HEK293 (cell line): ENCODE measurements around the gene ITPKB.

Experiments
- BCL11B ChIP-seq: fragments of 450-650 bp; formaldehyde crosslinking; IDR thresholded peaks from 2 replicates; pipeline ENCODE4 v1.5.1; 2016; ENCODE audit warnings: low read depth, missing biosample characterization, missing genetic modification characterization
- GFI1B ChIP-seq: fragments of 450-650 bp; formaldehyde crosslinking; IDR thresholded peaks from 2 replicates; pipeline ENCODE4 v1.5.1; 2016; ENCODE audit warnings: missing biosample characterization, missing genetic modification characterization
- KLF10 ChIP-seq: fragments of 450-650 bp; IDR thresholded peaks from 2 replicates; pipeline ENCODE4 v1.5.1; 2018; ENCODE audit warnings: missing biosample characterization, mild to moderate bottlenecking, missing genetic modification characterization
- KLF16 ChIP-seq: fragments of 450-650 bp; formaldehyde crosslinking; IDR thresholded peaks from 2 replicates; pipeline ENCODE4 v1.5.1; 2017; ENCODE audit warnings: missing biosample characterization, missing genetic modification characterization
- KLF9 ChIP-seq: fragments of 450-650 bp; formaldehyde crosslinking; IDR thresholded peaks from 2 replicates; pipeline ENCODE4 v1.5.1; 2016; ENCODE audit warnings: missing biosample characterization, missing genetic modification characterization, low read depth
- MEIS1 ChIP-seq: sonication (generic); formaldehyde crosslinking; IDR thresholded peaks from 2 replicates; pipeline ENCODE4 v1.8.1; 2022; ENCODE audit warnings: missing genetic modification reagents, mild to moderate bottlenecking, borderline replicate concordance
- REPIN1 ChIP-seq: fragments of 450-650 bp; formaldehyde crosslinking; IDR thresholded peaks from 2 replicates; pipeline ENCODE4 v1.5.1; 2017; ENCODE audit warnings: missing biosample characterization, missing genetic modification characterization, low read depth
- SCRT2 ChIP-seq: fragments of 450-650 bp; formaldehyde crosslinking; IDR thresholded peaks from 2 replicates; pipeline ENCODE4 v1.5.1; 2016; ENCODE audit warnings: missing biosample characterization, missing genetic modification characterization
- TCF7L2 ChIP-seq: IDR thresholded peaks from 2 replicates; pipeline ENCODE4 v1.6.1; 2011; ENCODE audit warnings: low read depth, mild to moderate bottlenecking, inconsistent platforms, low read length, moderate library complexity, borderline replicate concordance
- TRIM28 ChIP-seq: IDR thresholded peaks from 2 replicates; pipeline ENCODE4 v1.6.1; 2011; ENCODE audit warnings: low read length, control low read depth, borderline replicate concordance
- ZBTB21 ChIP-seq: fragments of 450-650 bp; formaldehyde crosslinking; IDR thresholded peaks from 2 replicates; pipeline ENCODE4 v1.5.1; 2017; ENCODE audit warnings: missing biosample characterization, missing genetic modification characterization
- ZBTB26 ChIP-seq: fragments of 450-650 bp; formaldehyde crosslinking; optimal IDR thresholded peaks from 2 replicates; pipeline ENCODE3; 2016; ENCODE audit warnings: missing biosample characterization, mild to moderate bottlenecking, missing genetic modification characterization
- ZEB2 ChIP-seq: fragments of 450-650 bp; formaldehyde crosslinking; IDR thresholded peaks from 2 replicates; pipeline ENCODE4 v1.5.1; 2016; ENCODE audit warnings: missing biosample characterization, missing genetic modification characterization
- ZFP3 ChIP-seq: fragments of 450-650 bp; formaldehyde crosslinking; IDR thresholded peaks from 2 replicates; pipeline ENCODE4 v1.5.1; 2016; ENCODE audit warnings: low read depth, missing biosample characterization, missing genetic modification characterization
- ZFP41 ChIP-seq: fragments of 450-650 bp; formaldehyde crosslinking; IDR thresholded peaks from 2 replicates; pipeline ENCODE4 v1.5.1; 2016; ENCODE audit warnings: missing biosample characterization, missing genetic modification characterization, borderline replicate concordance
- ZNF19 ChIP-seq: fragments of 450-650 bp; formaldehyde crosslinking; IDR thresholded peaks from 2 replicates; pipeline ENCODE4; 2016; ENCODE audit warnings: missing biosample characterization, missing genetic modification characterization, low read depth
- ZNF2 ChIP-seq: fragments of 450-650 bp; formaldehyde crosslinking; IDR thresholded peaks from 2 replicates; pipeline ENCODE4 v1.5.1; 2016; ENCODE audit warnings: missing biosample characterization, missing genetic modification characterization
- ZNF37A ChIP-seq: fragments of 450-650 bp; IDR thresholded peaks from 2 replicates; pipeline ENCODE4 v1.5.1; 2018; ENCODE audit warnings: missing biosample characterization, missing genetic modification characterization
- ZNF473 ChIP-seq: fragments of 450-650 bp; formaldehyde crosslinking; IDR thresholded peaks from 2 replicates; pipeline ENCODE4 v1.5.1; 2017; ENCODE audit warnings: missing biosample characterization, missing genetic modification characterization
- ZNF514 ChIP-seq: fragments of 450-650 bp; formaldehyde crosslinking; IDR thresholded peaks from 2 replicates; pipeline ENCODE4 v1.5.1; 2016; ENCODE audit warnings: missing biosample characterization, missing genetic modification characterization
- ZNF521 ChIP-seq: fragments of 450-650 bp; formaldehyde crosslinking; IDR thresholded peaks from 2 replicates; pipeline ENCODE4 v1.5.1; 2017; ENCODE audit warnings: missing biosample characterization, mild to moderate bottlenecking, missing genetic modification characterization
- ZNF529 ChIP-seq: fragments of 450-650 bp; formaldehyde crosslinking; IDR thresholded peaks from 2 replicates; pipeline ENCODE4 v1.5.1; 2017; ENCODE audit warnings: missing genetic modification characterization, missing biosample characterization; ENCODE audit not compliant: insufficient replicate concordance
- ZNF544 ChIP-seq: fragments of 450-650 bp; formaldehyde crosslinking; IDR thresholded peaks from 2 replicates; pipeline ENCODE4 v1.5.0; 2017; ENCODE audit warnings: missing biosample characterization, missing genetic modification characterization
- ZNF555 ChIP-seq: fragments of 450-650 bp; formaldehyde crosslinking; conservative IDR thresholded peaks from 2 replicates; pipeline ENCODE4 v1.5.1; 2017; ENCODE audit warnings: missing biosample characterization, mild to moderate bottlenecking, missing genetic modification characterization, inconsistent platforms
- ZNF561 ChIP-seq: fragments of 450-650 bp; IDR thresholded peaks from 2 replicates; pipeline ENCODE4 v1.5.1; 2018; ENCODE audit warnings: missing biosample characterization, missing genetic modification characterization, borderline replicate concordance
- ZNF585B ChIP-seq: fragments of 450-650 bp; formaldehyde crosslinking; IDR thresholded peaks from 2 replicates; pipeline ENCODE4 v1.5.1; 2016; ENCODE audit warnings: missing biosample characterization, missing genetic modification characterization
- ZNF623 ChIP-seq: fragments of 450-650 bp; formaldehyde crosslinking; IDR thresholded peaks from 2 replicates; pipeline ENCODE4 v1.5.1; 2016; ENCODE audit warnings: missing biosample characterization, missing genetic modification characterization
- ZNF629 ChIP-seq: fragments of 450-650 bp; formaldehyde crosslinking; IDR thresholded peaks from 2 replicates; pipeline ENCODE4 v1.5.1; 2017; ENCODE audit warnings: missing biosample characterization, missing genetic modification characterization
- ZNF645 ChIP-seq: fragments of 450-650 bp; formaldehyde crosslinking; IDR thresholded peaks from 2 replicates; pipeline ENCODE4; 2016; ENCODE audit warnings: missing biosample characterization, missing genetic modification characterization
- ZNF707 ChIP-seq: fragments of 450-650 bp; formaldehyde crosslinking; IDR thresholded peaks from 2 replicates; pipeline ENCODE4 v1.5.1; 2016; ENCODE audit warnings: missing biosample characterization, missing genetic modification characterization
- ZSCAN4 ChIP-seq: fragments of 450-650 bp; formaldehyde crosslinking; IDR thresholded peaks from 2 replicates; pipeline ENCODE4 v1.5.1; 2017; ENCODE audit warnings: missing biosample characterization, missing genetic modification characterization
- TF ChIP-seq, protein P1 (sequence below): fragments of 450-650 bp; formaldehyde crosslinking; IDR thresholded peaks from 2 replicates; pipeline ENCODE4 v1.5.1; 2016; ENCODE audit warnings: missing biosample characterization, missing genetic modification characterization
- TF ChIP-seq, protein P2 (sequence below): fragments of 450-650 bp; formaldehyde crosslinking; IDR thresholded peaks from 2 replicates; pipeline ENCODE4 v1.5.1; 2016; ENCODE audit warnings: missing biosample characterization, missing genetic modification characterization
- TF ChIP-seq, protein P3 (sequence below): fragments of 450-650 bp; formaldehyde crosslinking; IDR thresholded peaks from 2 replicates; pipeline ENCODE4 v1.5.1; 2016; ENCODE audit warnings: missing biosample characterization, missing genetic modification characterization

The ITPKB gene

DNA sequence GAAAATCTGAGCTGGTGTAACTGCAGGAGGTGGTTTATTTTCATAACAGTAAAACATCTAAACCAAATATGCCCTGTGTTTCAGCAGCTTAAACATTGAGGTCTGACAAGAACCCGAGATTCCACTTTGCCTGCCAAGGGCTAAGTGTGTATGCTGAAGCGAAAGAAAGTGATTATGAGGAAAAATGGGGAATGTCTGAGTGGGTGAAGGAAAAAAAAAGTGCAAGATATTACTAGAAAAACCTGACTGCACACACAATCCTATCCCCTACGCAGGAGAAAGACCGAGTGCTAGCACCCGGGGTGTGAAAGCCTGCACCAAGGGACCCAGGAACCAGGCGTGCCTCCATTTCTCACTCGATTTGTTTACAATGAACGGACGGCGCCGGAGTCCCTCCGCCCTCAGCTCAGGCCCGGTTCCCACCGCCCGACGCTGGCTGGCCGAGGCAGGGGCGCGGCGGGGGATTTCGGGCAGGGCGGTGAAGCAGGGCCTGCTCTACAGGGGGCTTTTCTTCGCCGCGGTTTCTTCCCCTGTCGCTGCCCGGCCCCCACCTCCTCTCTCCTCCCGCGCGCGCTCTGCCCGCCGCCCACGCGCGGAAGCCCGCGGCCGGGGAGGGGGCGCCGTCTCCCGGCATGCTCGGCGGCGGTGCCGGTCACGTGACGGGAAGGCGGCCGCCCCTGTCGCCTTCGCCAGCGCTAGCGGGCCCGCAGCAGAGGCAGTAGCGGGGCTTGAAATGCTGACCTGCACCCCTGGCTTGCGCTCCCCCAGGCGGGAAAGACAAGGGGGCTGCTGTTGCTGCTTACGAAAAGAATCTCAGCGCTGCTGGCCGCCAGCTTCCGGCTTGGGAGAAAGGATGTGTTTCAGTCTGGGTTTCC is 35.9 kb downstream of the ITPKB start (continued):
- TF ChIP-seq ZBTB26 (tag by site-specific recombination): peak; percentile 91
- no peak for TF ChIP-seq ZNF585B (tag by site-specific recombination)
- TF ChIP-seq ZFP41: no peak
- TF ChIP-seq ZNF623 (tag by site-specific recombination): no peak
- no peak for TF ChIP-seq ZBTB21 (tag by site-specific recombination)
- peak; percentile 89 for TF ChIP-seq KLF10
- TF ChIP-seq ZNF629 (tag by site-specific recombination): 0 out of 2 replicates have a peak, but pooled peaks have one; percentile 55
- TF ChIP-seq ZNF544 (tag by site-specific recombination): no peak
- no peak for TF ChIP-seq GFI1B (tag by site-specific recombination)
- TF ChIP-seq, protein P1, sequence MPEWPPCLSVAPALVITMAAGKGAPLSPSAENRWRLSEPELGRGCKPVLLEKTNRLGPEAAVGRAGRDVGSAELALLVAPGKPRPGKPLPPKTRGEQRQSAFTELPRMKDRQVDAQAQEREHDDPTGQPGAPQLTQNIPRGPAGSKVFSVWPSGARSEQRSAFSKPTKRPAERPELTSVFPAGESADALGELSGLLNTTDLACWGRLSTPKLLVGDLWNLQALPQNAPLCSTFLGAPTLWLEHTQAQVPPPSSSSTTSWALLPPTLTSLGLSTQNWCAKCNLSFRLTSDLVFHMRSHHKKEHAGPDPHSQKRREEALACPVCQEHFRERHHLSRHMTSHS: no peak
- TF ChIP-seq ZSCAN4 (tag by site-specific recombination): no peak
- peak; percentile 100 for TF ChIP-seq ZNF561 (tag by site-specific recombination)
- TF ChIP-seq ZNF555 (tag by site-specific recombination): no peak
- TF ChIP-seq ZEB2: peak; percentile 80
- peak; percentile 58; the same call in 1 of the 2 replicates for TF ChIP-seq ZNF37A
- no peak for TF ChIP-seq ZNF473 (tag by site-specific recombination)
- no peak for TF ChIP-seq ZFP3 (tag by site-specific recombination)
- TF ChIP-seq ZNF707 (tag by site-specific recombination): no peak
- TF ChIP-seq SCRT2 (tag by site-specific recombination): 0 out of 2 replicates have a peak, but pooled peaks have one; percentile 10
- no peak; the same call in 1 of the 2 replicates for TF ChIP-seq ZNF2
- TF ChIP-seq REPIN1 (tag by site-specific recombination): no peak
- TF ChIP-seq, protein P2, sequence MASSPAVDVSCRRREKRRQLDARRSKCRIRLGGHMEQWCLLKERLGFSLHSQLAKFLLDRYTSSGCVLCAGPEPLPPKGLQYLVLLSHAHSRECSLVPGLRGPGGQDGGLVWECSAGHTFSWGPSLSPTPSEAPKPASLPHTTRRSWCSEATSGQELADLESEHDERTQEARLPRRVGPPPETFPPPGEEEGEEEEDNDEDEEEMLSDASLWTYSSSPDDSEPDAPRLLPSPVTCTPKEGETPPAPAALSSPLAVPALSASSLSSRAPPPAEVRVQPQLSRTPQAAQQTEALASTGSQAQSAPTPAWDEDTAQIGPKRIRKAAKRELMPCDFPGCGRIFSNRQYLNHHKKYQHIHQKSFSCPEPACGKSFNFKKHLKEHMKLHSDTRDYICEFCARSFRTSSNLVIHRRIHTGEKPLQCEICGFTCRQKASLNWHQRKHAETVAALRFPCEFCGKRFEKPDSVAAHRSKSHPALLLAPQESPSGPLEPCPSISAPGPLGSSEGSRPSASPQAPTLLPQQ: peak; percentile 79
- no peak for TF ChIP-seq MEIS1 (CRISPR knock-in tag)
- TF ChIP-seq ZNF529 (tag by site-specific recombination): no peak
- no peak for TF ChIP-seq TCF7L2
- TF ChIP-seq, protein P3, sequence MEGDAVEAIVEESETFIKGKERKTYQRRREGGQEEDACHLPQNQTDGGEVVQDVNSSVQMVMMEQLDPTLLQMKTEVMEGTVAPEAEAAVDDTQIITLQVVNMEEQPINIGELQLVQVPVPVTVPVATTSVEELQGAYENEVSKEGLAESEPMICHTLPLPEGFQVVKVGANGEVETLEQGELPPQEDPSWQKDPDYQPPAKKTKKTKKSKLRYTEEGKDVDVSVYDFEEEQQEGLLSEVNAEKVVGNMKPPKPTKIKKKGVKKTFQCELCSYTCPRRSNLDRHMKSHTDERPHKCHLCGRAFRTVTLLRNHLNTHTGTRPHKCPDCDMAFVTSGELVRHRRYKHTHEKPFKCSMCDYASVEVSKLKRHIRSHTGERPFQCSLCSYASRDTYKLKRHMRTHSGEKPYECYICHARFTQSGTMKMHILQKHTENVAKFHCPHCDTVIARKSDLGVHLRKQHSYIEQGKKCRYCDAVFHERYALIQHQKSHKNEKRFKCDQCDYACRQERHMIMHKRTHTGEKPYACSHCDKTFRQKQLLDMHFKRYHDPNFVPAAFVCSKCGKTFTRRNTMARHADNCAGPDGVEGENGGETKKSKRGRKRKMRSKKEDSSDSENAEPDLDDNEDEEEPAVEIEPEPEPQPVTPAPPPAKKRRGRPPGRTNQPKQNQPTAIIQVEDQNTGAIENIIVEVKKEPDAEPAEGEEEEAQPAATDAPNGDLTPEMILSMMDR (tag by site-specific recombination): peak; percentile 66
- no peak for TF ChIP-seq ZNF514 (tag by site-specific recombination)
- no peak for TF ChIP-seq ZNF521 (tag by site-specific recombination)
- TF ChIP-seq BCL11B (tag by site-specific recombination): peak; percentile 41; the same call in 1 of the 2 replicates
- TF ChIP-seq KLF9 (tag by site-specific recombination): no peak
- TF ChIP-seq KLF16 (tag by site-specific recombination): peak; percentile 82
- TF ChIP-seq TRIM28: no peak
- TF ChIP-seq ZNF645 (tag by site-specific recombination): no peak
- no peak for TF ChIP-seq ZNF19
